ENCODE results near the gene WNT9A.
"Not testable (repeated sequence)": the region's sequence is repeated elsewhere in the genome, so short reads cannot be mapped to it uniquely, and the experiment has no call there.

DNA sequence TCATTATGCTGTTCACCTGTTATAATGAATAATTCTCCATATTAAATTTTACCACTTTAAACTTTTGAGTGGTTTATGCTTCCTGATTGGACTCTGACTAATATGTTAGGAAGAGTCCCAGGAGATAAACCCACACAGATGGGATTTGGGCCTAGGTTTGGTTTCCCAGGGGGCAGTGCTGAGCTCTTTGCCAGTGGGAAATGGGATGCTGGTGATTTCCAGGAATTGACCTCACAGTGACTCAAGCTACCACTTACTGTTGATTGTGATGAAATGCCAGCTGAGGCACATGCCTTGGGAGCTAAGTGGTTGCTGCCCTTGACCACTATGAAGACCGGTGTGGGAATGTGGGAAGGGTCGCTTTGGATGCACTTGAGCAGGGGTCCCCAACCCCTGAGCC is 19.0 kb upstream of the WNT9A start:
- not testable (repeated sequence) for TF ChIP-seq CTCF (IDR thresholded peaks at IDR 0.05; ENCODE audit: low read length); EZH2 (optimal IDR thresholded peaks at IDR 0.05; ENCODE audit: low read depth, low read length); EZH2phosphoT487 (IDR thresholded peaks at IDR 0.05; ENCODE audit: low read length)
